H1 (cell line): ENCODE data around the gene KCNJ9. TPM values are rescaled to one million over a fixed set of nuclear protein-coding genes. Genes with fewer than 3 reads are reported as not detected.

Experiments
- CTCF ChIA-PET: fragments of 300-600 bp; sonication (Branson Sonifier 250); formaldehyde crosslinking; loops from one replicate; lab custom pipeline; 2021; ENCODE audit not compliant: partially characterized antibody; lab: Charles Lee
- POLR2A ChIA-PET: fragments of 300-600 bp; sonication (Branson Sonifier 250); formaldehyde crosslinking; loops from one replicate; lab custom pipeline; 2021; ENCODE audit warnings: inconsistent platforms; ENCODE audit not compliant: partially characterized antibody; lab: Charles Lee
- DNase-seq, 2 experiments: peaks; one replicate each; pipeline versions ENCODE4 v3.0.0 to v3.0.0-alpha.2; 2010 to 2022; ENCODE audit warnings: low spot score in 2 of 2, low read depth in 1 of 2, mixed read lengths in 1 of 2
- FAIRE-seq: peaks from 2 replicates; lab custom pipeline; 2011; peaks lifted over from hg19 to GRCh38; lab: Jason Lieb, UNC
- H2AFZ ChIP-seq: 2 replicates; pipeline ENCODE4 v1.8.1; 2012; ENCODE audit warnings: low read length, inconsistent platforms
- H2AK5ac ChIP-seq: 2 replicates; pipeline ENCODE4 v1.6.1; 2013; ENCODE audit warnings: low read depth, low read length
- H2BK120ac ChIP-seq: replicated peaks from 2 replicates; pipeline ENCODE3; 2013; ENCODE audit warnings: low read depth, low read length, inconsistent platforms
- H2BK12ac ChIP-seq: 2 replicates; pipeline ENCODE4 v1.6.1; 2013; ENCODE audit warnings: low read depth, low read length
- H2BK15ac ChIP-seq: 2 replicates; pipeline ENCODE4 v1.6.1; 2013; ENCODE audit warnings: low read length
- H2BK20ac ChIP-seq: 2 replicates; pipeline ENCODE4 v1.6.1; 2013; ENCODE audit warnings: low read length
- H2BK5ac ChIP-seq: 2 replicates; pipeline ENCODE4 v1.6.1; 2013; ENCODE audit warnings: low read depth, low read length
- H3K14ac ChIP-seq: 2 replicates; pipeline ENCODE4 v1.6.1; 2013; ENCODE audit warnings: inconsistent platforms; ENCODE audit not compliant: insufficient read length
- H3K18ac ChIP-seq: 2 replicates; pipeline ENCODE4 v1.6.1; 2013; ENCODE audit warnings: low read length; ENCODE audit errors: extremely low read depth
- H3K23ac ChIP-seq: 2 replicates; pipeline ENCODE4 v1.6.1; 2013; ENCODE audit warnings: inconsistent platforms; ENCODE audit not compliant: insufficient read length
- H3K23me2 ChIP-seq: 2 replicates; pipeline ENCODE4 v1.6.1; 2013; ENCODE audit warnings: low read depth, low read length
- H3K27ac ChIP-seq: 2 replicates; pipeline ENCODE4 v1.6.1; 2011; ENCODE audit warnings: low read depth, low read length, inconsistent platforms
- H3K27me3 ChIP-seq, 4 experiments: replicated peaks in 1 of 4; 1 replicate in 1 of 4; 2 replicates in 3 of 4; pipeline versions ENCODE4 v1.6.1 to v1.8.1; 2011 to 2013; ENCODE audit warnings: low read length in 3 of 4, mild to moderate bottlenecking in 3 of 4, inconsistent platforms in 2 of 4, mixed read lengths in 2 of 4, moderate library complexity in 1 of 4; ENCODE audit not compliant: control insufficient read depth in 3 of 4, insufficient read depth in 3 of 4; ENCODE audit errors: extremely low read depth in 1 of 4
- H3K36me3 ChIP-seq, 4 experiments: 2 replicates each; pipeline versions ENCODE4 v1.6.1 to v1.8.1; 2011 to 2013; ENCODE audit warnings: mild to moderate bottlenecking in 4 of 4, low read length in 3 of 4, moderate library complexity in 2 of 4, control low read depth in 1 of 4, inconsistent platforms in 1 of 4; ENCODE audit not compliant: insufficient read depth in 4 of 4, control insufficient read depth in 2 of 4
- H3K4ac ChIP-seq: replicated peaks from 2 replicates; pipeline ENCODE3; 2013; ENCODE audit warnings: low read length, low read depth, mixed read lengths, inconsistent platforms; ENCODE audit not compliant: insufficient read length
- H3K4me1 ChIP-seq, 4 experiments: replicated peaks in 1 of 4; 1 replicate in 1 of 4; 2 replicates in 3 of 4; pipeline versions ENCODE4 v1.6.1 to v1.8.1; 2011 to 2013; ENCODE audit warnings: low read length in 3 of 4, inconsistent platforms in 2 of 4, mixed read lengths in 1 of 4; ENCODE audit not compliant: insufficient read depth in 4 of 4, control insufficient read depth in 3 of 4
- H3K4me2 ChIP-seq, 2 experiments: 2 replicates each; pipeline versions ENCODE4 v1.6.1 to v1.8.1; 2011 to 2013; ENCODE audit warnings: low read depth in 2 of 2, low read length in 2 of 2, control low read depth in 1 of 2, inconsistent platforms in 1 of 2, mild to moderate bottlenecking in 1 of 2; ENCODE audit not compliant: insufficient read depth in 1 of 2
- H3K4me3 ChIP-seq, 4 experiments: fragments of 200-600, 300-600 bp in 1 of 4; sonication (generic), shearing (Covaris generic), sonication (Bioruptor Twin) in 1 of 4; 2 replicates each; pipeline versions ENCODE4 v1.5.1 to v1.8.1; 2011 to 2016; ENCODE audit warnings: low read length in 4 of 4, low read depth in 3 of 4, control low read depth in 2 of 4, inconsistent platforms in 2 of 4, mild to moderate bottlenecking in 2 of 4, mixed read lengths in 1 of 4, moderate library complexity in 1 of 4; ENCODE audit not compliant: insufficient read depth in 2 of 4; ENCODE audit errors: extremely low read depth in 1 of 4
- H3K56ac ChIP-seq: replicated peaks from 2 replicates; pipeline ENCODE3; 2013; ENCODE audit warnings: low read depth, mild to moderate bottlenecking, mixed read lengths, low read length, inconsistent platforms; ENCODE audit not compliant: insufficient read length
- H3K79me1 ChIP-seq: 2 replicates; pipeline ENCODE4 v1.6.1; 2013; ENCODE audit warnings: low read depth, low read length, control low read depth
- H3K79me2 ChIP-seq, 2 experiments: 2 replicates each; pipeline versions ENCODE4 v1.6.1 to v1.8.1; 2012 to 2013; ENCODE audit warnings: low read length in 2 of 2, mild to moderate bottlenecking in 2 of 2, inconsistent platforms in 1 of 2; ENCODE audit not compliant: insufficient read depth in 2 of 2, control insufficient read depth in 1 of 2
- H3K9ac ChIP-seq, 4 experiments: replicated peaks in 1 of 4; 1 replicate in 1 of 4; 2 replicates in 3 of 4; pipeline versions ENCODE4 v1.6.1 to v1.8.1; 2011 to 2013; ENCODE audit warnings: low read depth in 3 of 4, low read length in 3 of 4, control low read depth in 2 of 4, mild to moderate bottlenecking in 2 of 4, moderate library complexity in 2 of 4, inconsistent platforms in 1 of 4; ENCODE audit errors: extremely low read depth in 1 of 4
- H3K9me3 ChIP-seq, 2 experiments: 2 replicates each; pipeline versions ENCODE4 v1.6.1 to v1.8.1; 2012 to 2013; ENCODE audit warnings: mild to moderate bottlenecking in 2 of 2, moderate library complexity in 2 of 2, control low read depth in 1 of 2, inconsistent platforms in 1 of 2, low read depth in 1 of 2, low read length in 1 of 2, mixed read lengths in 1 of 2; ENCODE audit not compliant: insufficient read depth in 2 of 2
- H4K20me1 ChIP-seq, 2 experiments: replicated peaks in 1 of 2; 2 replicates each; pipeline versions ENCODE3 to v1.8.1; 2011 to 2013; ENCODE audit warnings: inconsistent platforms in 2 of 2, low read length in 2 of 2, mild to moderate bottlenecking in 1 of 2; ENCODE audit not compliant: insufficient read depth in 2 of 2, control insufficient read depth in 1 of 2
- H4K5ac ChIP-seq: 2 replicates; pipeline ENCODE4 v1.6.1; 2013; ENCODE audit warnings: low read length, low read depth, mixed read lengths, inconsistent platforms; ENCODE audit not compliant: insufficient read length
- H4K8ac ChIP-seq: 2 replicates; pipeline ENCODE4 v1.8.0; 2013; ENCODE audit warnings: mild to moderate bottlenecking, moderate library complexity, low read length, inconsistent platforms; ENCODE audit not compliant: insufficient read depth; ENCODE audit errors: extremely low read depth
- H4K91ac ChIP-seq: replicated peaks from 2 replicates; pipeline ENCODE3; 2013; ENCODE audit warnings: low read length, mixed read lengths, inconsistent platforms; ENCODE audit not compliant: insufficient read length
- BRCA1 ChIP-seq: IDR thresholded peaks from 2 replicates; pipeline ENCODE4 v1.6.1; 2012; ENCODE audit warnings: low read depth, low read length, improper control_type of control experiment
- CHD1 ChIP-seq: IDR thresholded peaks from 2 replicates; pipeline ENCODE4 v1.6.1; 2012; ENCODE audit warnings: low read depth, low read length, improper control_type of control experiment
- CREB1 ChIP-seq: IDR thresholded peaks from 2 replicates; pipeline ENCODE4 v1.6.1; 2012; ENCODE audit warnings: inconsistent platforms
- GTF2F1 ChIP-seq: IDR thresholded peaks from 2 replicates; pipeline ENCODE4 v1.6.1; 2012; ENCODE audit warnings: low read depth, low read length, improper control_type of control experiment, borderline replicate concordance
- JUN ChIP-seq: IDR thresholded peaks from 2 replicates; pipeline ENCODE4 v1.6.1; 2011; ENCODE audit warnings: low read depth, mild to moderate bottlenecking, improper control_type of control experiment, low read length
- KDM1A ChIP-seq: fragments of 200-600, 300-600 bp; sonication (generic); IDR thresholded peaks from 2 replicates; pipeline ENCODE4 v1.7.1; 2016; ENCODE audit warnings: mild to moderate bottlenecking, low read length, borderline replicate concordance
- PHF8 ChIP-seq: fragments of 200-600 bp; sonication (generic); conservative IDR thresholded peaks from 2 replicates; pipeline ENCODE4 v1.7.1; 2012; ENCODE audit warnings: low read depth, mild to moderate bottlenecking, inconsistent platforms, low read length, moderate library complexity
- POLR2AphosphoS5 ChIP-seq: IDR thresholded peaks from 2 replicates; pipeline ENCODE4 v1.6.1; 2011; ENCODE audit warnings: low read depth, low read length
- TAF7 ChIP-seq: optimal IDR thresholded peaks from 2 replicates; pipeline ENCODE3; 2011; ENCODE audit warnings: low read depth, mild to moderate bottlenecking, inconsistent platforms, low read length, moderate library complexity, borderline replicate concordance
- polyA plus RNA-seq, 7 experiments: library from polyadenylated mRNA; depleted of rRNA in 3 of 7; stranded (reverse) in 5 of 7; unstranded in 2 of 7; fragments of >200 nt in 5 of 7; fragments of 200-250 nt in 2 of 7; gene quantifications; 1 replicate in 5 of 7; 2 replicates in 1 of 7; 4 replicates in 1 of 7; pipeline versions ENCODE4 v1.2.1 to v1.2.3, GENCODE V29; 2011 to 2013; ENCODE audit warnings: missing spikeins in 2 of 7, mixed read lengths in 2 of 7
- total RNA-seq: library from RNA; stranded (reverse); fragmentation: NEBNext Ultra II Directional; extraction: Animal tissue kit (Norgen Biotek cat#: 25700); gene quantifications from 2 replicates; pipeline ENCODE4 v1.2.1, GENCODE V29; 2021
- TF ChIP-seq, protein P1 (sequence below): IDR thresholded peaks from 2 replicates; pipeline ENCODE4 v1.6.1; 2012; ENCODE audit warnings: low read length, inconsistent platforms
- TF ChIP-seq, protein P2 (sequence below), 3 experiments: IDR thresholded peaks; 1 replicate in 2 of 3; 2 replicates in 1 of 3; pipeline versions ENCODE4 v1.5.1 to v1.6.1; 2011; ENCODE audit warnings: low read length in 3 of 3, mild to moderate bottlenecking in 3 of 3, inconsistent platforms in 2 of 3, low read depth in 1 of 3, moderate library complexity in 1 of 3; ENCODE audit not compliant: insufficient read depth in 1 of 3; ENCODE audit errors: control extremely low read depth in 1 of 3

The KCNJ9 gene
- total and polyA plus RNA-seq, 2 of the 8 experiments (the other 6 are each of a cell fraction or from before 2014, with no cell fraction given): 0.02 to 0.13 TPM

DNA sequence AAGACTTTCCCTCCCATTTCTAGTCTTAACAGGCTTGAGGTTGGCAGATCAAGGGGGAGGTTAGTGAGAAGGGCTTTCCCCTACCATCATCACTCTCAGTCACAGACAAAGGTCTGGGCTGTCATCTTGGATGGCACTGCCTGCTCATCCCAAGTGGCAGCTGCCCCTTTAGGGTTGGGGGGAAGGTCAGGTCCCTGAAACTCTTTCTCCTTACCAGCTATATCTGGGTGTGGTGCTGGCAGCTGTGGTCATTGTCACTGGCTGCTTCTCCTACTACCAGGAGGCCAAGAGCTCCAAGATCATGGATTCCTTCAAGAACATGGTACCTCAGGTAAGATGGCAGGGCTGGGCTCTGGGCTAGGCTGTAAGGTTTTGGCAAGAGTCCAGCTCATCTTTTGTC lies 42.4 kb downstream of the KCNJ9 start:
- POLR2A ChIA-PET: interaction anchor here (0.7 to 1.8 kb wide), 6 partner anchors 8 to 88 kb away, joined by 3 to 11 read pairs (median 3); partner anchors contain the start of gene ATP1A2
- CTCF ChIA-PET: interaction anchor here (0.7 to 18.1 kb wide), 18 partner anchors 11 to 234 kb away, joined by 3 to 256 read pairs (median 4); partner anchors contain the start of gene ATP1A2
- H2BK12ac ChIP-seq: no peak overlapping the region
- TF ChIP-seq CREB1 (no peak), POLR2AphosphoS5 (no peak), BRCA1 (no peak), KDM1A (no peak), PHF8 (no peak), GTF2F1 (no peak), JUN (no peak), CHD1 (no peak), TAF7 (no peak)
- TF ChIP-seq, protein P1, sequence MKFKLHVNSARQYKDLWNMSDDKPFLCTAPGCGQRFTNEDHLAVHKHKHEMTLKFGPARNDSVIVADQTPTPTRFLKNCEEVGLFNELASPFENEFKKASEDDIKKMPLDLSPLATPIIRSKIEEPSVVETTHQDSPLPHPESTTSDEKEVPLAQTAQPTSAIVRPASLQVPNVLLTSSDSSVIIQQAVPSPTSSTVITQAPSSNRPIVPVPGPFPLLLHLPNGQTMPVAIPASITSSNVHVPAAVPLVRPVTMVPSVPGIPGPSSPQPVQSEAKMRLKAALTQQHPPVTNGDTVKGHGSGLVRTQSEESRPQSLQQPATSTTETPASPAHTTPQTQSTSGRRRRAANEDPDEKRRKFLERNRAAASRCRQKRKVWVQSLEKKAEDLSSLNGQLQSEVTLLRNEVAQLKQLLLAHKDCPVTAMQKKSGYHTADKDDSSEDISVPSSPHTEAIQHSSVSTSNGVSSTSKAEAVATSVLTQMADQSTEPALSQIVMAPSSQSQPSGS: no peak
- TF ChIP-seq, protein P2, sequence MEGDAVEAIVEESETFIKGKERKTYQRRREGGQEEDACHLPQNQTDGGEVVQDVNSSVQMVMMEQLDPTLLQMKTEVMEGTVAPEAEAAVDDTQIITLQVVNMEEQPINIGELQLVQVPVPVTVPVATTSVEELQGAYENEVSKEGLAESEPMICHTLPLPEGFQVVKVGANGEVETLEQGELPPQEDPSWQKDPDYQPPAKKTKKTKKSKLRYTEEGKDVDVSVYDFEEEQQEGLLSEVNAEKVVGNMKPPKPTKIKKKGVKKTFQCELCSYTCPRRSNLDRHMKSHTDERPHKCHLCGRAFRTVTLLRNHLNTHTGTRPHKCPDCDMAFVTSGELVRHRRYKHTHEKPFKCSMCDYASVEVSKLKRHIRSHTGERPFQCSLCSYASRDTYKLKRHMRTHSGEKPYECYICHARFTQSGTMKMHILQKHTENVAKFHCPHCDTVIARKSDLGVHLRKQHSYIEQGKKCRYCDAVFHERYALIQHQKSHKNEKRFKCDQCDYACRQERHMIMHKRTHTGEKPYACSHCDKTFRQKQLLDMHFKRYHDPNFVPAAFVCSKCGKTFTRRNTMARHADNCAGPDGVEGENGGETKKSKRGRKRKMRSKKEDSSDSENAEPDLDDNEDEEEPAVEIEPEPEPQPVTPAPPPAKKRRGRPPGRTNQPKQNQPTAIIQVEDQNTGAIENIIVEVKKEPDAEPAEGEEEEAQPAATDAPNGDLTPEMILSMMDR (IDR thresholded peaks at IDR 0.05; ENCODE audit: control extremely low read depth in 1 of 3, insufficient read depth in 1 of 3, low read depth in 1 of 3, low read length in 3 of 3): no peak

More for the DNA sequence above, 42.4 kb downstream of the KCNJ9 start:
- Histone ChIP-seq H3K4me1 (peaks cover 0 to 6% (median 0%) of the 10 kb centered on the region in 4 experiments; a peak in 2 of 7 replicates), H3K23ac (no peak overlapping the region), H2AFZ (no peak overlapping the region), H3K4me3 (no peak overlapping the region), H4K20me1 (peaks cover 0 to 1% of the 10 kb centered on the region in 2 experiments), H2BK20ac (no peak overlapping the region), H3K4me2 (no peak overlapping the region), H3K9ac (no peak overlapping the region), H3K36me3 (peaks cover 9 to 47% (median 36%) of the 10 kb centered on the region in 4 experiments; a peak in 7 of 8 replicates), H2AK5ac (no peak overlapping the region), H2BK15ac (no peak overlapping the region), H4K5ac (no peak overlapping the region), H3K27me3 (no peaks in the 10 kb centered on the region), H3K23me2 (no peaks in the 10 kb centered on the region), H2BK5ac (no peak overlapping the region), H3K79me2 (no peaks in the 10 kb centered on the region), H3K4ac (no peak overlapping the region), H3K14ac (no peak overlapping the region), H3K27ac (no peak overlapping the region), H4K8ac (no peak overlapping the region), H3K18ac (no peak overlapping the region), H2BK120ac (no peak overlapping the region), H3K79me1 (peaks cover 3% of the 10 kb centered on the region; the same call in 1 of the 2 replicates), H4K91ac (no peak overlapping the region), H3K56ac (no peak overlapping the region), H3K9me3 (no peaks in the 10 kb centered on the region)
- FAIRE-seq (no peak), DNase-seq (no peak)
